ENCODE data around the gene IQSEC3.

The IQSEC3 gene

DNA sequence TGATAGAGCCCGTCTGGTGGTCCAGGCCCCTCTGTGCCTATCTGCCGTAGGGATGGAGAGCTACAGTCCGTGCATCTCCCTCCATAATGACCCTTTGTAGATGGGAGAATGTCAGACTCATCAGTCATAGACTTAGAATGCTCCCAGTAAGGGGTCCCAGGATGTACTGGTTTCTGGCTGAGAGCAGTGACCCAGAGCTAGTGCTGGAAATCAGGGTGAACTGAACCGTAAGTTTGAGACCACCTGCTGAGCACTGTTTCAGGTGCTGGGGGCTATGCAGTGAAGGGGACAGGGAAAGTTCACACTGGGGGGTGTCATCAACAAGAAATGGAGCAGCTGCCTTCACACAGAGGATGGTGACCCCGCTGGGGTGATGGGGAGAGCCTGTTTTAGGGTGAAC lies 113.3 kb downstream of the IQSEC3 start:
- ChIA-PET POLR2A (no interaction called here), CTCF (interaction anchor here (1.8 kb wide), 1 partner anchor 9 kb away, joined by 6 read pairs; no protein-coding TSS in a partner anchor)
- no peaks in the 10 kb centered on the region for H3K4me1 ChIP-seq (ENCODE audit: control insufficient read depth, insufficient read depth, low read length)
- H3K9me3 ChIP-seq (ENCODE audit: control insufficient read depth, insufficient read depth, low read depth, low read length), result no peaks in the 10 kb centered on the region
- TF ChIP-seq ZNF169 (tag by site-specific recombination; IDR thresholded peaks at IDR 0.05) (no peak), ZNF350 (tag by site-specific recombination; IDR thresholded peaks at IDR 0.05) (no peak), ZIC2 (tag by site-specific recombination; IDR thresholded peaks at IDR 0.05) (peak; percentile 48), ZNF670 (tag by site-specific recombination; IDR thresholded peaks at IDR 0.05; ENCODE audit: low read depth) (no peak)
- TF ChIP-seq, protein P1, sequence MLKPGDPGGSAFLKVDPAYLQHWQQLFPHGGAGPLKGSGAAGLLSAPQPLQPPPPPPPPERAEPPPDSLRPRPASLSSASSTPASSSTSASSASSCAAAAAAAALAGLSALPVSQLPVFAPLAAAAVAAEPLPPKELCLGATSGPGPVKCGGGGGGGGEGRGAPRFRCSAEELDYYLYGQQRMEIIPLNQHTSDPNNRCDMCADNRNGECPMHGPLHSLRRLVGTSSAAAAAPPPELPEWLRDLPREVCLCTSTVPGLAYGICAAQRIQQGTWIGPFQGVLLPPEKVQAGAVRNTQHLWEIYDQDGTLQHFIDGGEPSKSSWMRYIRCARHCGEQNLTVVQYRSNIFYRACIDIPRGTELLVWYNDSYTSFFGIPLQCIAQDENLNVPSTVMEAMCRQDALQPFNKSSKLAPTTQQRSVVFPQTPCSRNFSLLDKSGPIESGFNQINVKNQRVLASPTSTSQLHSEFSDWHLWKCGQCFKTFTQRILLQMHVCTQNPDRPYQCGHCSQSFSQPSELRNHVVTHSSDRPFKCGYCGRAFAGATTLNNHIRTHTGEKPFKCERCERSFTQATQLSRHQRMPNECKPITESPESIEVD (tag by site-specific recombination; IDR thresholded peaks at IDR 0.05), result no peak
- H3K36me3 ChIP-seq (ENCODE audit: control insufficient read depth in 2 of 2, insufficient read depth in 1 of 2, low read length in 2 of 2), result no peaks in the 10 kb centered on the region
- H3K4me3 ChIP-seq (ENCODE audit: low read depth, low read length), result no peak overlapping the region
- no peak overlapping the region for H3K27ac ChIP-seq (ENCODE audit: extremely low read depth, low read depth, low read length)

DNA sequence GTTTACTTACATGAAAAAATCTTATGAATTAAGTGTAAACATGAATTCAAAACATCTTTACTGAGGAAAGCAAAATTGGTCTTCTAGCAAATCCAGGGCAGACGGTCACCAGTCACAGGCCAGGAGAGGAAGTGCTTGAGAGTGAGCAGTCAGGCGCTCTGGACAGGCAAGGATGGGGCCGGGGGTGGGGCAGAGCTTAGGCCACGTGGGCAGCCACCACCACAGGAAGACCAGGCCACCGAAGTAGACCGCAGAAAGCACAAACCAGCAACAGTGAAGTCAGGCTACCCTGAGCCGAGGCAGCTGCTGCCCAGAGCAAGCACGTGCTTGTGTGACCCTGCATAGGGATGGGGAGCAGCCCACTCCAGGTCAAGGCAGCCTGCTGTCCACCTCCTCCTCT lies 113.9 kb downstream of the IQSEC3 start:
- Histone ChIP-seq H3K36me3 (ENCODE audit: control insufficient read depth in 2 of 2, insufficient read depth in 1 of 2, low read length in 2 of 2) (no peaks in the 10 kb centered on the region), H3K4me3 (ENCODE audit: low read depth, low read length) (no peak overlapping the region), H3K4me1 (ENCODE audit: control insufficient read depth, insufficient read depth, low read length) (no peaks in the 10 kb centered on the region), H3K9me3 (ENCODE audit: control insufficient read depth, insufficient read depth, low read depth, low read length) (no peaks in the 10 kb centered on the region), H3K27ac (ENCODE audit: extremely low read depth, low read depth, low read length) (no peak overlapping the region)
- POLR2A ChIA-PET, result no interaction called here
- TF ChIP-seq, protein P2, sequence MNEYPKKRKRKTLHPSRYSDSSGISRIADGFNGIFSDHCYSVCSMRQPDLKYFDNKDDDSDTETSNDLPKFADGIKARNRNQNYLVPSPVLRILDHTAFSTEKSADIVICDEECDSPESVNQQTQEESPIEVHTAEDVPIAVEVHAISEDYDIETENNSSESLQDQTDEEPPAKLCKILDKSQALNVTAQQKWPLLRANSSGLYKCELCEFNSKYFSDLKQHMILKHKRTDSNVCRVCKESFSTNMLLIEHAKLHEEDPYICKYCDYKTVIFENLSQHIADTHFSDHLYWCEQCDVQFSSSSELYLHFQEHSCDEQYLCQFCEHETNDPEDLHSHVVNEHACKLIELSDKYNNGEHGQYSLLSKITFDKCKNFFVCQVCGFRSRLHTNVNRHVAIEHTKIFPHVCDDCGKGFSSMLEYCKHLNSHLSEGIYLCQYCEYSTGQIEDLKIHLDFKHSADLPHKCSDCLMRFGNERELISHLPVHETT (tag by site-specific recombination; IDR thresholded peaks at IDR 0.05), result no peak
- no peak for TF ChIP-seq ZNF514 (tag by site-specific recombination; IDR thresholded peaks at IDR 0.05)
- no peak for TF ChIP-seq ZNF664 (tag by site-specific recombination; IDR thresholded peaks at IDR 0.05)
- no peak for TF ChIP-seq ZNF248 (tag by site-specific recombination; IDR thresholded peaks at IDR 0.05)
- TF ChIP-seq ZNF221 (tag by site-specific recombination; IDR thresholded peaks at IDR 0.05; ENCODE audit: borderline replicate concordance), result no peak
- TF ChIP-seq ZNF404 (tag by site-specific recombination; IDR thresholded peaks at IDR 0.05), result no peak
- no peak for TF ChIP-seq ZNF768 (tag by site-specific recombination; IDR thresholded peaks at IDR 0.05)
- TF ChIP-seq, protein P3, sequence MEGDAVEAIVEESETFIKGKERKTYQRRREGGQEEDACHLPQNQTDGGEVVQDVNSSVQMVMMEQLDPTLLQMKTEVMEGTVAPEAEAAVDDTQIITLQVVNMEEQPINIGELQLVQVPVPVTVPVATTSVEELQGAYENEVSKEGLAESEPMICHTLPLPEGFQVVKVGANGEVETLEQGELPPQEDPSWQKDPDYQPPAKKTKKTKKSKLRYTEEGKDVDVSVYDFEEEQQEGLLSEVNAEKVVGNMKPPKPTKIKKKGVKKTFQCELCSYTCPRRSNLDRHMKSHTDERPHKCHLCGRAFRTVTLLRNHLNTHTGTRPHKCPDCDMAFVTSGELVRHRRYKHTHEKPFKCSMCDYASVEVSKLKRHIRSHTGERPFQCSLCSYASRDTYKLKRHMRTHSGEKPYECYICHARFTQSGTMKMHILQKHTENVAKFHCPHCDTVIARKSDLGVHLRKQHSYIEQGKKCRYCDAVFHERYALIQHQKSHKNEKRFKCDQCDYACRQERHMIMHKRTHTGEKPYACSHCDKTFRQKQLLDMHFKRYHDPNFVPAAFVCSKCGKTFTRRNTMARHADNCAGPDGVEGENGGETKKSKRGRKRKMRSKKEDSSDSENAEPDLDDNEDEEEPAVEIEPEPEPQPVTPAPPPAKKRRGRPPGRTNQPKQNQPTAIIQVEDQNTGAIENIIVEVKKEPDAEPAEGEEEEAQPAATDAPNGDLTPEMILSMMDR (tag by site-specific recombination; IDR thresholded peaks at IDR 0.05), result no peak
- TF ChIP-seq, protein P4, sequence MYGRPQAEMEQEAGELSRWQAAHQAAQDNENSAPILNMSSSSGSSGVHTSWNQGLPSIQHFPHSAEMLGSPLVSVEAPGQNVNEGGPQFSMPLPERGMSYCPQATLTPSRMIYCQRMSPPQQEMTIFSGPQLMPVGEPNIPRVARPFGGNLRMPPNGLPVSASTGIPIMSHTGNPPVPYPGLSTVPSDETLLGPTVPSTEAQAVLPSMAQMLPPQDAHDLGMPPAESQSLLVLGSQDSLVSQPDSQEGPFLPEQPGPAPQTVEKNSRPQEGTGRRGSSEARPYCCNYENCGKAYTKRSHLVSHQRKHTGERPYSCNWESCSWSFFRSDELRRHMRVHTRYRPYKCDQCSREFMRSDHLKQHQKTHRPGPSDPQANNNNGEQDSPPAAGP (tag by site-specific recombination; IDR thresholded peaks at IDR 0.05), result no peak
- no peak for TF ChIP-seq ZNF791 (tag by site-specific recombination; IDR thresholded peaks at IDR 0.05)
- no peak for TF ChIP-seq KLF8 (tag by site-specific recombination; IDR thresholded peaks at IDR 0.05)
- CTCF ChIA-PET, result interaction anchor here (1.8 kb wide), 1 partner anchor 9 kb away, joined by 6 read pairs; no protein-coding TSS in a partner anchor

DNA sequence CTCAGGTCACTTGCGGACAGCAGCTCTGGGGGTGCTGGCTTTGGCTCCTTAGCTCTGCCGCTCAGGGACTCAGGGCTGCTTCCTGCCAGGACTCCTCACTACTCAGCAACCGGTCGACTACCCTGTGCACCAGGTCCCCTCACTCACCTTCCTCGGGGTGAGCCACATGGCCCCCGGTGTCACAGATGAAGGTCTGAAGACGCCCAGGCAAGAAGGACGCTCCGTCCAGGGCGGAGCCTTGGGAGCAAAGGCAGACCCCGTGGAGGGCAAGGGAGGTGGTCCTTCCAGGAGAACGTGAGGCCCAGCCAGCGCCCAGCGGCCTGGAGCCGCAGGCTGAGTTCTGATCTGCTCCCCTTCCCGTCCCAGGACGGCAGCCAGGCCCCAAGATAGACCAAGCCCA lies 115.4 kb downstream of the IQSEC3 start:
- H3K4me1 ChIP-seq (ENCODE audit: control insufficient read depth, insufficient read depth, low read length), result no peaks in the 10 kb centered on the region
- no peaks in the 10 kb centered on the region for H3K9me3 ChIP-seq (ENCODE audit: control insufficient read depth, insufficient read depth, low read depth, low read length)
- no peak overlapping the region for H3K4me3 ChIP-seq (ENCODE audit: low read depth, low read length)
- no peak overlapping the region for H3K27ac ChIP-seq (ENCODE audit: extremely low read depth, low read depth, low read length)
- H3K36me3 ChIP-seq (ENCODE audit: control insufficient read depth in 2 of 2, insufficient read depth in 1 of 2, low read length in 2 of 2), result no peaks in the 10 kb centered on the region
- CTCF ChIA-PET, result no interaction called here
- POLR2A ChIA-PET, result no interaction called here
- no peak for TF ChIP-seq ZIC2 (tag by site-specific recombination; IDR thresholded peaks at IDR 0.05)
- TF ChIP-seq ZNF211 (tag by site-specific recombination; IDR thresholded peaks at IDR 0.05; ENCODE audit: low read depth), result no peak
- TF ChIP-seq ZNF660 (tag by site-specific recombination; IDR thresholded peaks at IDR 0.05), result no peak
- no peak for TF ChIP-seq ZNF274 (IDR thresholded peaks at IDR 0.05; ENCODE audit: low read length)
- no peak for TF ChIP-seq ZNF274 (tag by site-specific recombination; IDR thresholded peaks at IDR 0.05; ENCODE audit: borderline replicate concordance)
- TF ChIP-seq, protein P5, sequence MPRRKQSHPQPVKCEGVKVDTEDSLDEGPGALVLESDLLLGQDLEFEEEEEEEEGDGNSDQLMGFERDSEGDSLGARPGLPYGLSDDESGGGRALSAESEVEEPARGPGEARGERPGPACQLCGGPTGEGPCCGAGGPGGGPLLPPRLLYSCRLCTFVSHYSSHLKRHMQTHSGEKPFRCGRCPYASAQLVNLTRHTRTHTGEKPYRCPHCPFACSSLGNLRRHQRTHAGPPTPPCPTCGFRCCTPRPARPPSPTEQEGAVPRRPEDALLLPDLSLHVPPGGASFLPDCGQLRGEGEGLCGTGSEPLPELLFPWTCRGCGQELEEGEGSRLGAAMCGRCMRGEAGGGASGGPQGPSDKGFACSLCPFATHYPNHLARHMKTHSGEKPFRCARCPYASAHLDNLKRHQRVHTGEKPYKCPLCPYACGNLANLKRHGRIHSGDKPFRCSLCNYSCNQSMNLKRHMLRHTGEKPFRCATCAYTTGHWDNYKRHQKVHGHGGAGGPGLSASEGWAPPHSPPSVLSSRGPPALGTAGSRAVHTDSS (tag by site-specific recombination; IDR thresholded peaks at IDR 0.05), result no peak
- TF ChIP-seq ZBTB17 (tag by site-specific recombination; IDR thresholded peaks at IDR 0.05), result no peak
- TF ChIP-seq ZEB2 (tag by site-specific recombination; IDR thresholded peaks at IDR 0.05), result no peak
- no peak for TF ChIP-seq ZNF266 (tag by site-specific recombination; IDR thresholded peaks at IDR 0.05; ENCODE audit: low read depth)
- TF ChIP-seq ZNF433 (tag by site-specific recombination; IDR thresholded peaks at IDR 0.05; ENCODE audit: low read depth), result no peak
